ENCODE data around the gene USP35. TPM values are rescaled to one million over a fixed set of nuclear protein-coding genes. Genes with fewer than 3 reads are reported as not detected.

Gene USP35
- total RNA-seq, 1 experiment from 2014 or later, result 6.0 TPM

- no peak for TF ChIP-seq EGR1 (IDR thresholded peaks at IDR 0.05; ENCODE audit: low read depth)
- BruUV-seq (replicated peaks), result no TSS peak
- H3K9me3 ChIP-seq (ENCODE audit: control insufficient read depth in 1 of 2, insufficient read depth in 1 of 2, low read depth in 1 of 2, low read length in 2 of 2), result no peaks in the 10 kb centered on the region
- POLR2A ChIA-PET, result no interaction called here
- no peaks in the 10 kb centered on the region for H3K36me3 ChIP-seq (ENCODE audit: control insufficient read depth in 1 of 2, insufficient read depth in 2 of 2, low read length in 2 of 2)
- no peak overlapping the region for H3K4me3 ChIP-seq (replicated peaks in 1 of 2; ENCODE audit: low read depth in 1 of 2, low read length in 2 of 2)
- CTCF ChIA-PET, result no interaction called here
- H3K4me2 ChIP-seq (ENCODE audit: low read length), result no peak overlapping the region
- no peaks in the 10 kb centered on the region for H3K79me2 ChIP-seq (ENCODE audit: insufficient read depth, low read length)
- no peaks in the 10 kb centered on the region for H4K20me1 ChIP-seq (ENCODE audit: insufficient read depth)
- H2AFZ ChIP-seq (ENCODE audit: low read depth, low read length, poor library complexity, severe bottlenecking), result no peak overlapping the region
- no peaks in the 10 kb centered on the region for H3K27me3 ChIP-seq (ENCODE audit: insufficient read depth, low read length)
- H3K9ac ChIP-seq (ENCODE audit: low read length), result no peak overlapping the region
- intact Hi-C loops (cut with micrococcal nuclease), result no loop called here
- no peak overlapping the region for H3K27ac ChIP-seq (ENCODE audit: low read depth, low read length)
- RAD21 ChIA-PET (ENCODE audit: low non-redundant PET in 1 of 2, low total read pairs in 2 of 2, uncharacterized antibody in 2 of 2, unreplicated experiment in 2 of 2), result no interaction called here
- ATAC-seq (peak; percentile 69), DNase-seq (ENCODE audit: low read depth, low spot score) (no peak)
- no peaks in the 10 kb centered on the region for H3K9me2 ChIP-seq (ENCODE audit: insufficient read depth)
- peaks cover 0 to 8% of the 10 kb centered on the region in 2 experiments; a peak in 1 of 4 replicates for H3K4me1 ChIP-seq (ENCODE audit: control insufficient read depth in 1 of 2, insufficient read depth in 2 of 2, low read length in 2 of 2)
These were observed 9.2 kb upstream of the USP35 start for GRCh38 chr11:78179459-78180071.

GRCh38 chr11:78180751-78181150 lies 8.0 kb upstream of the USP35 start:
- no TSS peak for BruUV-seq (replicated peaks)
- TF ChIP-seq POLR2A (IDR thresholded peaks at IDR 0.05; ENCODE audit: borderline replicate concordance, extremely low read depth, insufficient read depth, insufficient read length), result no peak
- TF ChIP-seq ZFX (IDR thresholded peaks at IDR 0.05), result no peak
- TF ChIP-seq REST (IDR thresholded peaks at IDR 0.05; ENCODE audit: low read depth), result no peak
- TF ChIP-seq FOSL1 (IDR thresholded peaks at IDR 0.05; ENCODE audit: low read depth), result no peak
- no peak for TF ChIP-seq MAX (IDR thresholded peaks at IDR 0.05)
- no peak for TF ChIP-seq JUND (IDR thresholded peaks at IDR 0.05)
- no peak for TF ChIP-seq YY1 (IDR thresholded peaks at IDR 0.05; ENCODE audit: extremely low read depth, insufficient replicate concordance, low read depth, low read length)
- TF ChIP-seq ATF3 (IDR thresholded peaks at IDR 0.05), result no peak
- TF ChIP-seq CEBPB (IDR thresholded peaks at IDR 0.05; ENCODE audit: low read depth), result no peak
- TF ChIP-seq SIN3A (IDR thresholded peaks at IDR 0.05; ENCODE audit: low read depth), result no peak
- TF ChIP-seq POLR2AphosphoS5 (IDR thresholded peaks at IDR 0.05; ENCODE audit: low read depth, low read length), result no peak
- TF ChIP-seq CBX3 (IDR thresholded peaks at IDR 0.05; ENCODE audit: low read depth), result no peak
- TF ChIP-seq ZBTB33 (IDR thresholded peaks at IDR 0.05; ENCODE audit: extremely low read depth, insufficient replicate concordance, low read length), result no peak
- no peak overlapping the region for H3K9ac ChIP-seq (ENCODE audit: low read length)
- H3K4me3 ChIP-seq (replicated peaks in 1 of 2; ENCODE audit: low read depth in 1 of 2, low read length in 2 of 2), result no peak overlapping the region
- ChIA-PET CTCF (no interaction called here), RAD21 (ENCODE audit: low non-redundant PET in 1 of 2, low total read pairs in 2 of 2, uncharacterized antibody in 2 of 2, unreplicated experiment in 2 of 2) (no interaction called here), POLR2A (no interaction called here)
- no peaks in the 10 kb centered on the region for H3K36me3 ChIP-seq (ENCODE audit: control insufficient read depth in 1 of 2, insufficient read depth in 2 of 2, low read length in 2 of 2)
- H3K79me2 ChIP-seq (ENCODE audit: insufficient read depth, low read length), result no peaks in the 10 kb centered on the region
- peaks cover under 1 to 16% of the 10 kb centered on the region in 2 experiments; a peak in 3 of 4 replicates for H3K4me1 ChIP-seq (ENCODE audit: control insufficient read depth in 1 of 2, insufficient read depth in 2 of 2, low read length in 2 of 2)
- no peaks in the 10 kb centered on the region for H3K9me3 ChIP-seq (ENCODE audit: control insufficient read depth in 1 of 2, insufficient read depth in 1 of 2, low read depth in 1 of 2, low read length in 2 of 2)
- DNase-seq (ENCODE audit: low read depth, low spot score) (no peak), ATAC-seq (no peak)
- no peak overlapping the region for H3K4me2 ChIP-seq (ENCODE audit: low read length)
- no peaks in the 10 kb centered on the region for H3K27me3 ChIP-seq (ENCODE audit: insufficient read depth, low read length)
- intact Hi-C loops (cut with micrococcal nuclease), result no loop called here
- no peak overlapping the region for H2AFZ ChIP-seq (ENCODE audit: low read depth, low read length, poor library complexity, severe bottlenecking)
- H3K27ac ChIP-seq (ENCODE audit: low read depth, low read length), result no peak overlapping the region
- no peaks in the 10 kb centered on the region for H4K20me1 ChIP-seq (ENCODE audit: insufficient read depth)
- H3K9me2 ChIP-seq (ENCODE audit: insufficient read depth), result no peaks in the 10 kb centered on the region
